ENCODE results near the gene FGG.

DNA sequence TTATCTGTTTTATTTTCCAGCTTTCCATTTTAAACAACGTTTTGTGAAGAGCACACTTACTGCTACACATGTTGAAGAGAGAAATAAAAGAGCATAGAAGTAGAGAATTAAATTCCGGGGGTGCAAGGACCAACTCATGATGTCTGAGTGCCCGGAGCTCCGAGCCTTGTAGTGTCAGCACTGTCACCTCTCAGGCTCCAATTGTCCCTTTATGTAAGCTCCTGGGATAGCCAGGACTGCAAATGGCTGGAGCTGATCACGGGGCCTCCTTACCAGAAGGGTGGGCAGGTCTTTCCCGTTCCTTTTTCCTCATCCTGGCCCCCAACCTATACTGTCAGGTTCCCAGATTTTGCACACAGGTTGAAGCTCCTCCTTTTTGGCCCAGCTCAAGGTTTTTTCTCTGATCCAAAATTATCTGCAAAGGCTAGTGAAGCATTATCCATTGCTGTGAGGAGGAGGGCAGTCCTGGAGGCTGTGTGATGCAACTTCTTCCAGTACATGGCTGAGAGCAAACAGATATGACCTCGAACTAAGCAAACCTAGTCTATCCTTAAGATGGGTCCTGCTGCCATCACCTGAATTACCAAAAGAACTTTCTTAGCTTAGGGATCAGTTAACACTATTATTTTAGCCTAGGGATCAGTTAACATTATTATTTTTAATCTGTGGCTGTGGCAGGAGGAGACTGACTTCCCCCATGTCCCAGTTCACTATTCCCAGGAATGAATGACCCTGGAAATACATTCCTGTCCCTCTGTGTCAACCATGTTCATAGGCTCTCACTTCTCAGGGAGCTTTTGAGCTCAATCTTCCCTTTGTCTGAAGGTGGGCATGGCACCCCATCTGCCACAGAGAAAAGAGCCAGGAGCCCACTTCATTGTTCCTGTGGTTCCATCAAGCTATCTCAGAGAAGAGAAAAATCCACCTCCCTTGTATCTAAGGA is at the start of gene FGG:
- TF ChIP-seq, protein P1, sequence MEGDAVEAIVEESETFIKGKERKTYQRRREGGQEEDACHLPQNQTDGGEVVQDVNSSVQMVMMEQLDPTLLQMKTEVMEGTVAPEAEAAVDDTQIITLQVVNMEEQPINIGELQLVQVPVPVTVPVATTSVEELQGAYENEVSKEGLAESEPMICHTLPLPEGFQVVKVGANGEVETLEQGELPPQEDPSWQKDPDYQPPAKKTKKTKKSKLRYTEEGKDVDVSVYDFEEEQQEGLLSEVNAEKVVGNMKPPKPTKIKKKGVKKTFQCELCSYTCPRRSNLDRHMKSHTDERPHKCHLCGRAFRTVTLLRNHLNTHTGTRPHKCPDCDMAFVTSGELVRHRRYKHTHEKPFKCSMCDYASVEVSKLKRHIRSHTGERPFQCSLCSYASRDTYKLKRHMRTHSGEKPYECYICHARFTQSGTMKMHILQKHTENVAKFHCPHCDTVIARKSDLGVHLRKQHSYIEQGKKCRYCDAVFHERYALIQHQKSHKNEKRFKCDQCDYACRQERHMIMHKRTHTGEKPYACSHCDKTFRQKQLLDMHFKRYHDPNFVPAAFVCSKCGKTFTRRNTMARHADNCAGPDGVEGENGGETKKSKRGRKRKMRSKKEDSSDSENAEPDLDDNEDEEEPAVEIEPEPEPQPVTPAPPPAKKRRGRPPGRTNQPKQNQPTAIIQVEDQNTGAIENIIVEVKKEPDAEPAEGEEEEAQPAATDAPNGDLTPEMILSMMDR (IDR thresholded peaks at IDR 0.05) = no peak
- TF ChIP-seq POLR2AphosphoS5 (IDR thresholded peaks at IDR 0.05) (no peak), POLR2A (IDR thresholded peaks at IDR 0.05) (no peak), EP300 (IDR thresholded peaks at IDR 0.05) (no peak)

Data from suprapubic skin (tissue), 4 donors.